Panc1 (cell line): ENCODE data around the gene ALK.

Source experiments
- POLR2AphosphoS5 ChIP-seq: IDR thresholded peaks from 2 replicates; pipeline ENCODE4 v1.6.1; 2012; ENCODE audit warnings: mild to moderate bottlenecking, low read depth, low read length, moderate library complexity
- SIN3A ChIP-seq: IDR thresholded peaks from 2 replicates; pipeline ENCODE4 v1.6.1; 2012; ENCODE audit warnings: low read depth, mild to moderate bottlenecking, low read length, moderate library complexity, borderline replicate concordance; ENCODE audit not compliant: insufficient read depth
- TF ChIP-seq, protein P1 (sequence below): fragments of 450-650 bp; IDR thresholded peaks from 2 replicates; pipeline ENCODE4 v1.5.1; 2017; ENCODE audit warnings: mild to moderate bottlenecking
- TF ChIP-seq, protein P2 (sequence below), 2 experiments: IDR thresholded peaks; 2 replicates each; pipeline ENCODE4 v1.6.1; 2011 to 2012; ENCODE audit warnings: low read depth in 2 of 2, control low read depth in 1 of 2, low read length in 1 of 2, mild to moderate bottlenecking in 1 of 2, moderate library complexity in 1 of 2; ENCODE audit not compliant: insufficient read depth in 1 of 2

DNA sequence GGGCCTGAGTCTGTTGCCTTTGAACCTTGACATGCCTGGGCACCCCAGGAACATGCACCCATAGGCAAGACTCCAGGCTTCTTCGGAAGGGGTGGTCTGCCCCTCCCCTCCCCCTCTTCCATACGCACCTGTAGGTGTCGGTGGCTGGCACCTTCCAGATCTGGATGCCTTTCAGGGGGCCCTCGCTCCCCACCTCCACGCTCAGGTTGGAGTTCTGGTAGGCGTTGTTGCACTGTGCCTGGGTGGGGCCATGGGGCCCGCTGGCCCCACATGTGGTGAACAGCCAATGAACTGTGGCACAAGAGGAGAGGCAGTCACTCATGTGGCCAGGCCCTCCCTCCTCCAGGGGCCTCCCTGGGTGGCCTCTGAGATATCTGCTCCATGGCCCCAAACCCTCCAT, 670.4 kb downstream of the ALK start:
- TF ChIP-seq, protein P1, sequence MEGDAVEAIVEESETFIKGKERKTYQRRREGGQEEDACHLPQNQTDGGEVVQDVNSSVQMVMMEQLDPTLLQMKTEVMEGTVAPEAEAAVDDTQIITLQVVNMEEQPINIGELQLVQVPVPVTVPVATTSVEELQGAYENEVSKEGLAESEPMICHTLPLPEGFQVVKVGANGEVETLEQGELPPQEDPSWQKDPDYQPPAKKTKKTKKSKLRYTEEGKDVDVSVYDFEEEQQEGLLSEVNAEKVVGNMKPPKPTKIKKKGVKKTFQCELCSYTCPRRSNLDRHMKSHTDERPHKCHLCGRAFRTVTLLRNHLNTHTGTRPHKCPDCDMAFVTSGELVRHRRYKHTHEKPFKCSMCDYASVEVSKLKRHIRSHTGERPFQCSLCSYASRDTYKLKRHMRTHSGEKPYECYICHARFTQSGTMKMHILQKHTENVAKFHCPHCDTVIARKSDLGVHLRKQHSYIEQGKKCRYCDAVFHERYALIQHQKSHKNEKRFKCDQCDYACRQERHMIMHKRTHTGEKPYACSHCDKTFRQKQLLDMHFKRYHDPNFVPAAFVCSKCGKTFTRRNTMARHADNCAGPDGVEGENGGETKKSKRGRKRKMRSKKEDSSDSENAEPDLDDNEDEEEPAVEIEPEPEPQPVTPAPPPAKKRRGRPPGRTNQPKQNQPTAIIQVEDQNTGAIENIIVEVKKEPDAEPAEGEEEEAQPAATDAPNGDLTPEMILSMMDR: no peak
- TF ChIP-seq POLR2AphosphoS5 (no peak), SIN3A (no peak)
- TF ChIP-seq, protein P2, sequence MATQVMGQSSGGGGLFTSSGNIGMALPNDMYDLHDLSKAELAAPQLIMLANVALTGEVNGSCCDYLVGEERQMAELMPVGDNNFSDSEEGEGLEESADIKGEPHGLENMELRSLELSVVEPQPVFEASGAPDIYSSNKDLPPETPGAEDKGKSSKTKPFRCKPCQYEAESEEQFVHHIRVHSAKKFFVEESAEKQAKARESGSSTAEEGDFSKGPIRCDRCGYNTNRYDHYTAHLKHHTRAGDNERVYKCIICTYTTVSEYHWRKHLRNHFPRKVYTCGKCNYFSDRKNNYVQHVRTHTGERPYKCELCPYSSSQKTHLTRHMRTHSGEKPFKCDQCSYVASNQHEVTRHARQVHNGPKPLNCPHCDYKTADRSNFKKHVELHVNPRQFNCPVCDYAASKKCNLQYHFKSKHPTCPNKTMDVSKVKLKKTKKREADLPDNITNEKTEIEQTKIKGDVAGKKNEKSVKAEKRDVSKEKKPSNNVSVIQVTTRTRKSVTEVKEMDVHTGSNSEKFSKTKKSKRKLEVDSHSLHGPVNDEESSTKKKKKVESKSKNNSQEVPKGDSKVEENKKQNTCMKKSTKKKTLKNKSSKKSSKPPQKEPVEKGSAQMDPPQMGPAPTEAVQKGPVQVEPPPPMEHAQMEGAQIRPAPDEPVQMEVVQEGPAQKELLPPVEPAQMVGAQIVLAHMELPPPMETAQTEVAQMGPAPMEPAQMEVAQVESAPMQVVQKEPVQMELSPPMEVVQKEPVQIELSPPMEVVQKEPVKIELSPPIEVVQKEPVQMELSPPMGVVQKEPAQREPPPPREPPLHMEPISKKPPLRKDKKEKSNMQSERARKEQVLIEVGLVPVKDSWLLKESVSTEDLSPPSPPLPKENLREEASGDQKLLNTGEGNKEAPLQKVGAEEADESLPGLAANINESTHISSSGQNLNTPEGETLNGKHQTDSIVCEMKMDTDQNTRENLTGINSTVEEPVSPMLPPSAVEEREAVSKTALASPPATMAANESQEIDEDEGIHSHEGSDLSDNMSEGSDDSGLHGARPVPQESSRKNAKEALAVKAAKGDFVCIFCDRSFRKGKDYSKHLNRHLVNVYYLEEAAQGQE (IDR thresholded peaks at IDR 0.05; ENCODE audit: insufficient read depth in 1 of 2, low read depth in 2 of 2, low read length in 1 of 2): no peak
